SK-N-SH treated with all-trans-retinoic acid at 6 μM for 48 hours (cell line): Measurements from ENCODE around the gene KCND2.

ENCODE experiments used
- ATAC-seq: fragments of 200-7000 bp; cut with Tn5 transposase; 3 replicates; pipeline ENCODE4 v1.9.1; 2020; ENCODE audit warnings: mild to moderate bottlenecking, moderate library complexity
- ARNTL ChIP-seq: fragments of 450-650 bp; formaldehyde crosslinking; IDR thresholded peaks from 2 replicates; pipeline ENCODE4 v1.5.0; 2020; ENCODE audit warnings: low read depth, mild to moderate bottlenecking, moderate library complexity, borderline replicate concordance
- BACH2 ChIP-seq: fragments of 250-450 bp; sonication (Bioruptor Pico); IDR thresholded peaks from 2 replicates; pipeline ENCODE4 v1.9.0; 2021; ENCODE audit warnings: mild to moderate bottlenecking, borderline replicate concordance
- CREB5 ChIP-seq: fragments of 250-450 bp; sonication (Bioruptor Pico); IDR thresholded peaks from 2 replicates; pipeline ENCODE4 v1.5.1; 2020; ENCODE audit warnings: low read depth, mild to moderate bottlenecking, moderate library complexity
- CSDC2 ChIP-seq: fragments of 250-450 bp; sonication (Bioruptor Pico); IDR thresholded peaks from 2 replicates; pipeline ENCODE4 v1.5.0; 2020; ENCODE audit warnings: mild to moderate bottlenecking, moderate library complexity
- ESRRG ChIP-seq: fragments of 250-450 bp; sonication (Bioruptor Pico); IDR thresholded peaks from 2 replicates; pipeline ENCODE4 v1.6.1; 2021; ENCODE audit warnings: mild to moderate bottlenecking
- GLIS3 ChIP-seq: fragments of 250-450 bp; sonication (Bioruptor Pico); IDR thresholded peaks from 2 replicates; pipeline ENCODE4 v1.5.0; 2020; ENCODE audit warnings: mild to moderate bottlenecking, moderate library complexity
- ISL1 ChIP-seq: fragments of 250-450 bp; sonication (Bioruptor Pico); IDR thresholded peaks from 2 replicates; pipeline ENCODE4 v2.1.2; 2022; ENCODE audit warnings: mild to moderate bottlenecking, moderate library complexity
- OSR1 ChIP-seq: fragments of 250-450 bp; sonication (Bioruptor Pico); IDR thresholded peaks from 2 replicates; pipeline ENCODE4 v1.8.0; 2022; ENCODE audit warnings: moderate library complexity, mild to moderate bottlenecking, inconsistent platforms
- PPARA ChIP-seq: fragments of 250-450 bp; sonication (Bioruptor Pico); IDR thresholded peaks from 2 replicates; pipeline ENCODE4 v1.5.0; 2020; ENCODE audit warnings: mild to moderate bottlenecking, borderline replicate concordance
- RARB ChIP-seq: fragments of 250-450 bp; sonication (Bioruptor Pico); IDR thresholded peaks from 2 replicates; pipeline ENCODE4 v1.8.0; 2021; ENCODE audit warnings: mild to moderate bottlenecking, moderate library complexity
- SNAI2 ChIP-seq: fragments of 250-450 bp; sonication (Bioruptor Pico); IDR thresholded peaks from 2 replicates; pipeline ENCODE4 v1.5.0; 2020; ENCODE audit warnings: mild to moderate bottlenecking, moderate library complexity
- TCF4 ChIP-seq: fragments of 250-450 bp; sonication (Bioruptor Pico); IDR thresholded peaks from 2 replicates; pipeline ENCODE4 v1.8.0; 2021; ENCODE audit warnings: mild to moderate bottlenecking, moderate library complexity, borderline replicate concordance
- TOX ChIP-seq: fragments of 250-450 bp; sonication (Bioruptor Pico); IDR thresholded peaks from 2 replicates; pipeline ENCODE4 v1.8.0; 2021; ENCODE audit warnings: mild to moderate bottlenecking, moderate library complexity, borderline replicate concordance
- ZC3H10 ChIP-seq: fragments of 250-450 bp; sonication (Bioruptor Pico); IDR thresholded peaks from 2 replicates; pipeline ENCODE4 v1.5.1; 2021; ENCODE audit warnings: mild to moderate bottlenecking, moderate library complexity
- ZFP3 ChIP-seq: fragments of 250-450 bp; sonication (Bioruptor Pico); IDR thresholded peaks from 2 replicates; pipeline ENCODE4 v1.5.0; 2020; ENCODE audit warnings: mild to moderate bottlenecking, moderate library complexity
- ZFP30 ChIP-seq: fragments of 450-650 bp; formaldehyde crosslinking; IDR thresholded peaks from 2 replicates; pipeline ENCODE4 v1.5.0; 2022; ENCODE audit warnings: mild to moderate bottlenecking, moderate library complexity
- ZNF565 ChIP-seq: fragments of 450-650 bp; formaldehyde crosslinking; conservative IDR thresholded peaks from 2 replicates; pipeline ENCODE4 v1.5.0; 2020; ENCODE audit warnings: low read depth, mild to moderate bottlenecking, moderate library complexity
- ZNF70 ChIP-seq: fragments of 450-650 bp; formaldehyde crosslinking; IDR thresholded peaks from 2 replicates; pipeline ENCODE4 v1.5.0; 2020; ENCODE audit warnings: mild to moderate bottlenecking, moderate library complexity
- ZNF8 ChIP-seq: fragments of 450-650 bp; formaldehyde crosslinking; IDR thresholded peaks from 2 replicates; pipeline ENCODE4 v1.5.0; 2020; ENCODE audit warnings: mild to moderate bottlenecking, moderate library complexity
- TF ChIP-seq, protein P1 (sequence below): fragments of 250-450 bp; sonication (Bioruptor Pico); IDR thresholded peaks from 2 replicates; pipeline ENCODE4 v1.8.0; 2021; ENCODE audit warnings: low read depth, mild to moderate bottlenecking, moderate library complexity, borderline replicate concordance
- TF ChIP-seq, protein P2 (sequence below): fragments of 250-450 bp; sonication (Bioruptor Pico); IDR thresholded peaks from 2 replicates; pipeline ENCODE4 v1.5.1; 2021; ENCODE audit warnings: mild to moderate bottlenecking, moderate library complexity
- TF ChIP-seq, protein P3 (sequence below): fragments of 250-450 bp; sonication (Bioruptor Pico); IDR thresholded peaks from 2 replicates; pipeline ENCODE4 v1.5.0; 2020; ENCODE audit warnings: mild to moderate bottlenecking, moderate library complexity

The KCND2 gene

DNA sequence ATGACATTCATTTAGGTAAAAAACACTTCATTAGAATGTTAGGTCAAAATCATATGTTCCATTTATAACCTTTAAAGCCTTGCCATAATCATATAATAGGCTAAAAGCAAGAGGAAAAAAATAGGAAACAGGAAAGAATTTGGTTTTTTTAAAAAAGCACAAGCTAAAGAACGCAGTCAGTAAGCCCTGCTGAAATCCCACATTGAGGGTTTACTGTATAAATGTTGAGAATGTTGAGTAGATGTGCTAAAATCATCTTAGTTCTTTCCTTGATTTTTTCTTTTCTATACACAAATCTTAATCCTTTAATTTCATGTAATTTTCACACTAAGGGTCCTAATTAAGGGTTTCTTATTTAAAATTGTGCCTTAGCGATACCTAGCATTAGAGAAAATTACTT lies 452.0 kb downstream of the KCND2 start:
- ATAC-seq = no peak
- no peak for TF ChIP-seq CSDC2 (CRISPR knock-in tag)
- no peak for TF ChIP-seq ZNF8 (CRISPR knock-in tag)
- no peak for TF ChIP-seq ZC3H10 (CRISPR knock-in tag)
- TF ChIP-seq GLIS3 (CRISPR knock-in tag) = no peak
- no peak for TF ChIP-seq ZNF565 (CRISPR knock-in tag)
- no peak for TF ChIP-seq ARNTL
- no peak for TF ChIP-seq ISL1
- no peak for TF ChIP-seq SNAI2 (CRISPR knock-in tag)
- TF ChIP-seq OSR1 = no peak
- TF ChIP-seq, all 23 proteins: peak for 0

DNA sequence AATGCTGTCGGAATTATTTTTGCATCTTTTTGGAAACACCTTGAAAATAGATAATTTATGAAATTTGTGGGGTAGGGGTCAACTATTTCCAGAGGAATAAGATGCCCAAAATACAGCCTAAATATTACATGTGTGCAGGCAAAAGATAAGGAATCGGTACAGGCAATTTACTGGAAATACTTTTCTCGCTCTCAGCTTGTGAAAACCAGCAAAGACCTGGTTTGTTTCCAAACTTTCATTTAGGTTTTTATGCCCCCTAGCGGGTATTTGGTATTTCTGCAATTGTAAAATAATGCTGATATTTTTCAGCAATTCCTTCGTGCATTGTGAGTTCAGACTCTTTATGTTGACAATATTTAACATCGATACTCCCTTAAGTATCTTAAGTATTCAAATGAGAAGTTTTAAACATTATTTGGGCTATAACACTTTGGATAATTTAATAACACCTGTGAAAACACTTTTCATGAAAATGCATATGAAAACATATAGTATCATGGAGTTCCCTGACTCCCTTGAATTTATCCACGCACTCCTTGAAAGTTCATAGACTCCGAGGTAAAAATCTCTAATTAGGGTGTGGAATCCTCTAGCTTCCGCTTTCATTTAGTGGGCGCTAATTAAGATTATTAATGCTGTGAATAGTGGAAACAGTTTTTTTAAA lies 452.5 kb downstream of the KCND2 start:
- no peak for TF ChIP-seq ZNF8 (CRISPR knock-in tag)
- ATAC-seq = peak; percentile 58

DNA sequence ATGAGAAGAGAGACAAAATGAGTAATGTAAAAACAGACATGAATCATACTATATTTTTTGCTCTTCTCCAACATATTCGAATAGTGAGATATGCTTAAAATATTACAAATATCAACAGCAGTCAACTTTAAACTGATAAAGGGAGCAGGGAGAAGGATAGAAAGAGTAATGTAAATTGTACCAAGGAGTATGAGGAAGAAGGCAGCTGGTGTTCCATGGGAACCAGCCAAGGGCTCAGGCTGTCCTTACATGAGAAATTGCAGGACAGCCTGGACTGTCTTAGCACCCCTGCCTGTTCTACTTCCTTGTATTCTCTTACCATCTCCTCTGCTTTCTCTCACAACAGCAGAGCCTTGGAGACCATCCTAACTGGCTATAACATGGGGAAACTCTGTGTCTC lies 456.3 kb downstream of the KCND2 start:
- ATAC-seq = no peak
- TF ChIP-seq PPARA (CRISPR knock-in tag) (no peak), CSDC2 (CRISPR knock-in tag) (no peak), ZC3H10 (CRISPR knock-in tag) (no peak), ZNF8 (CRISPR knock-in tag) (no peak), OSR1 (no peak), GLIS3 (CRISPR knock-in tag) (no peak), ESRRG (CRISPR knock-in tag) (no peak), ZNF565 (CRISPR knock-in tag) (no peak), CREB5 (CRISPR knock-in tag) (no peak), ZNF70 (CRISPR knock-in tag) (no peak), ZFP30 (CRISPR knock-in tag) (no peak), ZFP3 (CRISPR knock-in tag) (no peak), ISL1 (no peak), RARB (CRISPR knock-in tag) (no peak)
- TF ChIP-seq, protein P1, sequence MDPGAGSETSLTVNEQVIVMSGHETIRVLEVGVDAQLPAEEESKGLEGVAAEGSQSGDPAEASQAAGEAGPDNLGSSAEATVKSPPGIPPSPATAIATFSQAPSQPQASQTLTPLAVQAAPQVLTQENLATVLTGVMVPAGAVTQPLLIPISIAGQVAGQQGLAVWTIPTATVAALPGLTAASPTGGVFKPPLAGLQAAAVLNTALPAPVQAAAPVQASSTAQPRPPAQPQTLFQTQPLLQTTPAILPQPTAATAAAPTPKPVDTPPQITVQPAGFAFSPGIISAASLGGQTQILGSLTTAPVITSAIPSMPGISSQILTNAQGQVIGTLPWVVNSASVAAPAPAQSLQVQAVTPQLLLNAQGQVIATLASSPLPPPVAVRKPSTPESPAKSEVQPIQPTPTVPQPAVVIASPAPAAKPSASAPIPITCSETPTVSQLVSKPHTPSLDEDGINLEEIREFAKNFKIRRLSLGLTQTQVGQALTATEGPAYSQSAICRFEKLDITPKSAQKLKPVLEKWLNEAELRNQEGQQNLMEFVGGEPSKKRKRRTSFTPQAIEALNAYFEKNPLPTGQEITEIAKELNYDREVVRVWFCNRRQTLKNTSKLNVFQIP = no peak
- TF ChIP-seq, protein P2, sequence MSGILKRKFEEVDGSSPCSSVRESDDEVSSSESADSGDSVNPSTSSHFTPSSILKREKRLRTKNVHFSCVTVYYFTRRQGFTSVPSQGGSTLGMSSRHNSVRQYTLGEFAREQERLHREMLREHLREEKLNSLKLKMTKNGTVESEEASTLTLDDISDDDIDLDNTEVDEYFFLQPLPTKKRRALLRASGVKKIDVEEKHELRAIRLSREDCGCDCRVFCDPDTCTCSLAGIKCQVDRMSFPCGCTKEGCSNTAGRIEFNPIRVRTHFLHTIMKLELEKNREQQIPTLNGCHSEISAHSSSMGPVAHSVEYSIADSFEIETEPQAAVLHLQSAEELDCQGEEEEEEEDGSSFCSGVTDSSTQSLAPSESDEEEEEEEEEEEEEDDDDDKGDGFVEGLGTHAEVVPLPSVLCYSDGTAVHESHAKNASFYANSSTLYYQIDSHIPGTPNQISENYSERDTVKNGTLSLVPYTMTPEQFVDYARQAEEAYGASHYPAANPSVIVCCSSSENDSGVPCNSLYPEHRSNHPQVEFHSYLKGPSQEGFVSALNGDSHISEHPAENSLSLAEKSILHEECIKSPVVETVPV (CRISPR knock-in tag) = no peak

DNA sequence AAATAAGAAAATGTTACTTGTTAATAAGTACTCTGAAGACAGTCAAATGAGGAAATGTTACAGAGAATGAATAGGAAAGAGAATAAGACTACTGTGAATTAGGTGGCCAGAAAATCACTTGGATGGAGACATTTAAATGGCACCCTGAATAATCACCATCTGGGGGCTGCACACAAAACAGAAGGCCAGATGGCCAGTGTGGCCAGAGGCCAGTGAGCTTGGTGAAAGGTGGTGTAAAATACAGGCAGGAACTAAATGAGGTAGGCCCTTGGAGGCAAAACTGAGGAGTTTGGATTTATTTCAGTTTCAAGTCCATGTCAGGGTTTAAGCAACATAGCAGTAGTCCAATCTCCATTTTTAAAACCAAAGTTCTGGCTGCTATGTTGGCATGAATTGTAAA lies 458.3 kb downstream of the KCND2 start:
- ATAC-seq = no peak
- TF ChIP-seq ZNF8 (CRISPR knock-in tag) (no peak), ZNF70 (CRISPR knock-in tag) (no peak), ZC3H10 (CRISPR knock-in tag) (no peak), PPARA (CRISPR knock-in tag) (no peak), ZFP3 (CRISPR knock-in tag) (no peak)
- TF ChIP-seq, protein P2 (CRISPR knock-in tag) = no peak

- ATAC-seq = no peak
- no peak for TF ChIP-seq TOX (CRISPR knock-in tag)
- TF ChIP-seq, protein P1 = no peak
- TF ChIP-seq BACH2 = no peak
- TF ChIP-seq ARNTL = no peak
- TF ChIP-seq ZNF70 (CRISPR knock-in tag) = no peak
- TF ChIP-seq TCF4 = no peak
- TF ChIP-seq GLIS3 (CRISPR knock-in tag) = no peak
- TF ChIP-seq ESRRG (CRISPR knock-in tag) = no peak
- TF ChIP-seq, protein P3, sequence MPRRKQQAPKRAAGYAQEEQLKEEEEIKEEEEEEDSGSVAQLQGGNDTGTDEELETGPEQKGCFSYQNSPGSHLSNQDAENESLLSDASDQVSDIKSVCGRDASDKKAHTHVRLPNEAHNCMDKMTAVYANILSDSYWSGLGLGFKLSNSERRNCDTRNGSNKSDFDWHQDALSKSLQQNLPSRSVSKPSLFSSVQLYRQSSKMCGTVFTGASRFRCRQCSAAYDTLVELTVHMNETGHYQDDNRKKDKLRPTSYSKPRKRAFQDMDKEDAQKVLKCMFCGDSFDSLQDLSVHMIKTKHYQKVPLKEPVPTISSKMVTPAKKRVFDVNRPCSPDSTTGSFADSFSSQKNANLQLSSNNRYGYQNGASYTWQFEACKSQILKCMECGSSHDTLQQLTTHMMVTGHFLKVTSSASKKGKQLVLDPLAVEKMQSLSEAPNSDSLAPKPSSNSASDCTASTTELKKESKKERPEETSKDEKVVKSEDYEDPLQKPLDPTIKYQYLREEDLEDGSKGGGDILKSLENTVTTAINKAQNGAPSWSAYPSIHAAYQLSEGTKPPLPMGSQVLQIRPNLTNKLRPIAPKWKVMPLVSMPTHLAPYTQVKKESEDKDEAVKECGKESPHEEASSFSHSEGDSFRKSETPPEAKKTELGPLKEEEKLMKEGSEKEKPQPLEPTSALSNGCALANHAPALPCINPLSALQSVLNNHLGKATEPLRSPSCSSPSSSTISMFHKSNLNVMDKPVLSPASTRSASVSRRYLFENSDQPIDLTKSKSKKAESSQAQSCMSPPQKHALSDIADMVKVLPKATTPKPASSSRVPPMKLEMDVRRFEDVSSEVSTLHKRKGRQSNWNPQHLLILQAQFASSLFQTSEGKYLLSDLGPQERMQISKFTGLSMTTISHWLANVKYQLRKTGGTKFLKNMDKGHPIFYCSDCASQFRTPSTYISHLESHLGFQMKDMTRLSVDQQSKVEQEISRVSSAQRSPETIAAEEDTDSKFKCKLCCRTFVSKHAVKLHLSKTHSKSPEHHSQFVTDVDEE = no peak
- TF ChIP-seq PPARA (CRISPR knock-in tag) = no peak
- no peak for TF ChIP-seq ZFP30 (CRISPR knock-in tag)
- TF ChIP-seq ZC3H10 (CRISPR knock-in tag) = no peak
- TF ChIP-seq ZNF8 (CRISPR knock-in tag) = no peak
- no peak for TF ChIP-seq RARB (CRISPR knock-in tag)
These were observed 459.3 kb downstream of the KCND2 start for GRCh38 chr7:120732256-120732655.
